Mesenchymal stem cell (in vitro differentiated cells and primary cell): ENCODE results near the gene ERCC1.

Experiments used
- DNase-seq: peaks from one replicate; pipeline ENCODE4 v3.0.0-alpha.2; 2013
- H2AFZ ChIP-seq: one replicate; pipeline ENCODE4 v1.6.1; 2013; ENCODE audit warnings: low read depth, mild to moderate bottlenecking, control low read depth, inconsistent platforms, low read length, moderate library complexity
- H2AK5ac ChIP-seq: 2 replicates; pipeline ENCODE4 v1.6.1; 2013; ENCODE audit warnings: low read length, moderate library complexity, mild to moderate bottlenecking, inconsistent platforms; ENCODE audit not compliant: severe bottlenecking
- H2BK120ac ChIP-seq: one replicate; pipeline ENCODE4 v1.6.1; 2013; ENCODE audit warnings: low read depth, mild to moderate bottlenecking, inconsistent platforms, low read length, moderate library complexity
- H2BK12ac ChIP-seq, 2 experiments: one replicate each; pipeline ENCODE4 v1.6.1; 2013; ENCODE audit warnings: inconsistent platforms in 2 of 2, low read length in 2 of 2, mild to moderate bottlenecking in 2 of 2, moderate library complexity in 2 of 2, control low read depth in 1 of 2
- H2BK15ac ChIP-seq: one replicate; pipeline ENCODE4 v1.6.1; 2013; ENCODE audit warnings: mild to moderate bottlenecking, low read depth, inconsistent platforms; ENCODE audit not compliant: poor library complexity, severe bottlenecking
- H2BK5ac ChIP-seq: 2 replicates; pipeline ENCODE4 v1.6.1; 2013; ENCODE audit warnings: low read depth, mild to moderate bottlenecking, low read length, control low read depth, inconsistent platforms; ENCODE audit not compliant: poor library complexity, severe bottlenecking
- H3K14ac ChIP-seq, 2 experiments: one replicate each; pipeline ENCODE4 v1.6.1; 2013; ENCODE audit warnings: inconsistent platforms in 2 of 2, low read length in 2 of 2, control low read depth in 1 of 2, mild to moderate bottlenecking in 1 of 2, moderate library complexity in 1 of 2
- H3K18ac ChIP-seq, 2 experiments: one replicate each; pipeline ENCODE4 v1.6.1; 2013; ENCODE audit warnings: inconsistent platforms in 2 of 2, low read length in 2 of 2, control low read depth in 1 of 2, low read depth in 1 of 2, mild to moderate bottlenecking in 1 of 2
- H3K23ac ChIP-seq, 2 experiments: one replicate each; pipeline ENCODE4 v1.6.1; 2013; ENCODE audit warnings: inconsistent platforms in 2 of 2, low read length in 2 of 2, mild to moderate bottlenecking in 2 of 2, moderate library complexity in 2 of 2, control low read depth in 1 of 2
- H3K27ac ChIP-seq: 2 replicates; pipeline ENCODE4 v1.5.1; 2013; ENCODE audit warnings: mild to moderate bottlenecking, moderate library complexity, low read length, control low read depth, inconsistent platforms; ENCODE audit not compliant: poor library complexity, severe bottlenecking
- H3K27me3 ChIP-seq, 2 experiments: 2 replicates each; pipeline versions ENCODE4 v1.6.1 to v1.7.0; 2013; ENCODE audit warnings: low read length in 2 of 2, mild to moderate bottlenecking in 2 of 2, moderate library complexity in 2 of 2, control low read depth in 1 of 2, inconsistent platforms in 1 of 2; ENCODE audit not compliant: control insufficient read depth in 1 of 2, insufficient read depth in 1 of 2
- H3K36me3 ChIP-seq, 2 experiments: 2 replicates each; pipeline versions ENCODE4 v1.6.1 to v1.7.0; 2013; ENCODE audit warnings: low read length in 2 of 2, control low read depth in 1 of 2, inconsistent platforms in 1 of 2, low read depth in 1 of 2, mild to moderate bottlenecking in 1 of 2; ENCODE audit not compliant: insufficient read depth in 2 of 2, control insufficient read depth in 1 of 2
- H3K4ac ChIP-seq, 2 experiments: one replicate each; pipeline ENCODE4 v1.6.1; 2013; ENCODE audit warnings: inconsistent platforms in 2 of 2, low read length in 2 of 2, mild to moderate bottlenecking in 2 of 2, moderate library complexity in 2 of 2, control low read depth in 1 of 2, low read depth in 1 of 2
- H3K4me1 ChIP-seq: 2 replicates; pipeline ENCODE4 v1.6.1; 2013; ENCODE audit warnings: low read depth, low read length, control low read depth; ENCODE audit not compliant: control insufficient read depth, insufficient read depth
- H3K4me2 ChIP-seq: 2 replicates; pipeline ENCODE4 v1.6.1; 2013; ENCODE audit warnings: low read length, mild to moderate bottlenecking, inconsistent platforms; ENCODE audit not compliant: poor library complexity, severe bottlenecking
- H3K4me3 ChIP-seq, 2 experiments: 2 replicates each; pipeline versions ENCODE4 v1.5.1 to v1.7.0; 2013; ENCODE audit warnings: low read length in 2 of 2, mild to moderate bottlenecking in 2 of 2, control low read depth in 1 of 2, low read depth in 1 of 2; ENCODE audit not compliant: insufficient read depth in 1 of 2
- H3K79me1 ChIP-seq: replicated peaks from 2 replicates; pipeline ENCODE4 v1.6.1; 2013; ENCODE audit warnings: mild to moderate bottlenecking, control low read depth, low read length, inconsistent platforms; ENCODE audit not compliant: poor library complexity, severe bottlenecking
- H3K9ac ChIP-seq: 2 replicates; pipeline ENCODE4 v1.7.0; 2013; ENCODE audit warnings: mild to moderate bottlenecking, low read length, moderate library complexity
- H3K9me3 ChIP-seq: 2 replicates; pipeline ENCODE4 v1.7.0; 2013; ENCODE audit warnings: mild to moderate bottlenecking, low read length; ENCODE audit not compliant: control insufficient read depth
- H4K8ac ChIP-seq: one replicate; pipeline ENCODE4 v1.6.1; 2013; ENCODE audit warnings: inconsistent platforms, mild to moderate bottlenecking, low read length, moderate library complexity
- H4K91ac ChIP-seq: one replicate; pipeline ENCODE4 v1.6.1; 2013; ENCODE audit warnings: mild to moderate bottlenecking, low read length, inconsistent platforms
- WGBS: methylation state at CpG from one replicate; pipeline ENCODE4 v1.1.7; 2013; ENCODE audit warnings: mixed read lengths; 5-methylcytosine and 5-hydroxymethylcytosine counted together

Gene ERCC1

DNA sequence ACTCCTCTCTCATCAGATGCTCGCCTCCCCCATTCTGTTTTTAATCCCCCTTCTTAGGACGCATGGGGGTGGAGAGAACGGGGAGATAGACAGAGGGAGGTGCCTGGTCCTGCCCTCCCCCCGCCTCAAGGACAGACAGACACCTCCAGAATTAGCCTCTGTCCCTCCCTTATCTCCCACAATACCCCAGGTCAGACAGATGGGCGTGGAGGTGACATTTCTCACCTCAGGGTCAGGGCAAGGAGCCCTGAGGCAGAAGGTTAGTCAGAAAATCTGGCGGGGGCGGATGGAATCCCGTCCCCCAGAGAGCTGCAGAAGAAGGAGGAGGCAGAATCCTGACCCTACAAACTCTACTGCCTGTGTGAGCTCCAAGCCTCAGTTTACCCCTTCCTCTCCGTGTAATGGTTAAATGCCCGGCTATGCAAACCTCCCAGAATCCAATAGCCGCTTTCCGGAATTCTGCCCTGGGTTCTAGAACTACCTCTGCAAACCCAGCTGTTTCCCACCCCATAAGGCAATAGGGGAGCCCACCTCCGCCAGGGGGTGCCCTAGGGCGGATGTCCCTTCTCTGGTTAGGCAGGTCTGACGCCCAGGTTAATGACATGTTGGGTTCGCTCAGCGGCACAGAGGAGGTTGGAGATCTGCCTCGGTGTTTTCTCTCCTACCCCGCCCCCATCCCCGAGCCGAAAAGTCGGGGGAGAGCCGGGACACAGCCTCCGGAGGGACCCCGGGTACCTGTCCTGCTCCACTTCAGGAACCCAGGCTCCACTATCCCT is 19.7 kb downstream of the ERCC1 start:
- Histone ChIP-seq H3K14ac (no peak overlapping the region), H2BK5ac (no peak overlapping the region), H2BK15ac (peak overlapping the region; percentile 56), H3K36me3 (peaks cover 4 to 16% of the 10 kb centered on the region in 2 experiments), H3K4me2 (peak overlapping the region; percentile 88), H2BK12ac (peak overlapping the region in 1 of 2 experiments; percentile 6), H2AFZ (no peak overlapping the region), H3K27me3 (no peaks in the 10 kb centered on the region), H4K8ac (no peak overlapping the region), H3K4me3 (peak overlapping the region; percentile 65 to 97), H2AK5ac (peak overlapping the region; percentile 6), H3K27ac (no peak overlapping the region), H3K9ac (peak overlapping the region; percentile 98), H3K4me1 (peaks cover 34% of the 10 kb centered on the region), H3K9me3 (no peaks in the 10 kb centered on the region), H3K79me1 (peaks cover 36% of the 10 kb centered on the region), H4K91ac (no peak overlapping the region), H3K23ac (no peak overlapping the region), H3K4ac (no peak overlapping the region), H3K18ac (no peak overlapping the region), H2BK120ac (no peak overlapping the region)
- peak; percentile 47 for DNase-seq
- 16% methylated on average over 25 of the region's 25 CpGs for WGBS

DNA sequence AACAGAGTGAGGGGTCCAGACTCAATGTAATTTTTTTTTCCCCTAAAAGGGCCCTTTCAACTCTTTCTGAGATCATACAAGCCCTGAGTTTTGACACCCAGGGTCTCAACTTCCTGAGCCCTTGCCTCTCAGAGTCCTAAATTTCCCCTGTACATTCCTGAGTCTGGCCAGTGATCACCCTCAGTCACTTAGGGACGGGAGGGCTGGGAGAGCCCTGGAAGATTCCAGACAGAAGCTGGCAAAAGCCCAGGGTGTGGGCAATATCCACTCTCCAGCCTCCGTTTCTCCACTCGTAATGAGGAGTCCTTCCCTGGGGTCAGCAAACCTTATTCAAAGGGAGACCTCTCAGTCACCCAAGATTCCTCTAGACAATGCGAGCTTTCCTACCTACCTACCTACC is 20.4 kb downstream of the ERCC1 start:
- Histone ChIP-seq H2AK5ac (no peak overlapping the region), H2BK5ac (no peak overlapping the region), H3K4me1 (peaks cover 34% of the 10 kb centered on the region)

DNA sequence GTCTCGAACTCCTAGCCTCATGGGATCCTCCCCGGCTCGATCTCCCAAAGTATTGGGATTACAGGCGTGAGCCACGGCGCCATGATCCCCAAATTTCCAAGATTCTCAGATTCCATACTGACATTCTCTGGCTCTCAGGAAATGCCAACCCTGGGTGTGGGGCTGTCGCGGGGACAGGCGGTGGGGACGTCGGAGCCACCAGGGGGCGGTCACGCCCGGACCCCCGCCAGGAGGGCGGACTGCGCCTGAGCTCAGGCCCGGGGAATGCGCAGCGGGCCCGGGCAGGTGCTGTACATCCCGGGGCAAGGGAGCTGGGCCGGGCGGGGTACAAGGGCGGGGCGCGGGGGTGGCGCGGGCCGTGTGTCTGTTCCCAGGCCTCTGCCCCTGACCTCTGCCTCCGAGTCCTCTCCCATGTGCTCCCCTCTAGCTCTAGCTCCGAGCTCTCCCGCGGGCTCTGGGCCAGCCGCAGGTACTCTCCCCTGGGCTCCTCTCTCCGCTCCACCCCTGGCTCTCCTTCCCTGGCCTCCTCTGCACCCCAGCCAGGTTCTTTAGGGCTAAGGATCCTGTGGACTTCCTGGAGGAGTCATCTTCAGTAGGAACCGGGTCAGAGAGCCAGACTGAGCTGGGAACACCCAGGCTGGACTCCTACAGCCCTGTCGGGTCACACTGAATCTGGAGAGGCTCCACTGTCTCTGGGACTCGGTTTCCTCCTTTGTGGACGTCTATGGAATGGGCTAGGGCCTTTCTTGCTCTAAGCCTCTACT is 21.2 kb downstream of the ERCC1 start:
- Histone ChIP-seq H2BK5ac (no peak overlapping the region), H3K9ac (no peak overlapping the region), H3K27me3 (no peaks in the 10 kb centered on the region), H3K4me1 (peaks cover 34% of the 10 kb centered on the region), H2BK15ac (peak overlapping the region; percentile 68), H3K4ac (no peak overlapping the region), H3K23ac (no peak overlapping the region), H2BK12ac (peak overlapping the region in 1 of 2 experiments; percentile 43), H3K27ac (no peak overlapping the region), H3K4me3 (no peak overlapping the region), H2AK5ac (no peak overlapping the region), H4K8ac (no peak overlapping the region), H3K4me2 (peak overlapping the region; percentile 48), H4K91ac (no peak overlapping the region), H2AFZ (no peak overlapping the region), H3K14ac (no peak overlapping the region), H2BK120ac (no peak overlapping the region), H3K36me3 (peaks cover 0 to 5% of the 10 kb centered on the region in 2 experiments), H3K9me3 (no peaks in the 10 kb centered on the region), H3K79me1 (peaks cover 31% of the 10 kb centered on the region), H3K18ac (no peak overlapping the region)
- DNase-seq = peak; percentile 37
- 15% methylated on average over 35 of the region's 40 CpGs for WGBS

More for the DNA sequence above, 20.4 kb downstream of the ERCC1 start:
- Histone ChIP-seq H3K14ac (no peak overlapping the region), H3K9ac (no peak overlapping the region), H4K8ac (no peak overlapping the region), H3K4ac (no peak overlapping the region), H2BK15ac (no peak overlapping the region), H3K36me3 (peaks cover 0 to 9% of the 10 kb centered on the region in 2 experiments), H2BK120ac (no peak overlapping the region), H3K27me3 (no peaks in the 10 kb centered on the region), H4K91ac (no peak overlapping the region), H3K79me1 (peaks cover 34% of the 10 kb centered on the region), H3K23ac (no peak overlapping the region), H2AFZ (no peak overlapping the region), H3K27ac (no peak overlapping the region), H3K4me2 (no peak overlapping the region), H3K4me3 (no peak overlapping the region), H3K18ac (no peak overlapping the region), H2BK12ac (no peak overlapping the region), H3K9me3 (no peaks in the 10 kb centered on the region)
- no peak for DNase-seq
- 70% methylated on average over 4 of the region's 4 CpGs for WGBS

DNA sequence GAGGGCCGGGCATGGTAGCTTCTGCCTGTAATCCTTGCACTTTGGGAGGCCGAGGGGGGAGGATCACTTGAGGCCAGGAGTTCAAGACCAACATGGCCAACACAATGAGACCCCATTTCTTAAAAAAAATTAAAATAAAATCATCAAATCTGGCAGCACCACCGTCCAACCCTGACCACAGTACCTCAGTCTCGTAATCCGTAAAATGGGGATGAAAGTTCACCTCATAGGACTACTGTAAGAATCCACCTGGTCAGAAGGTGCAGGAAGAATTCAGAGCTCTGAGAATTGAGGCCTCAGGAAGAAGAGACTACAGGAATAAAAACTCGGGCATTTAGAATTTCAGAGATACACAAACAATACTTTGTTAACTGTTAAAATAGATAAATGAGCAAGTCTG is 21.9 kb downstream of the ERCC1 start:
- H3K36me3 ChIP-seq = peaks cover 0 to 8% of the 10 kb centered on the region in 2 experiments
- no peak overlapping the region for H4K91ac ChIP-seq
- no peak overlapping the region for H3K27ac ChIP-seq
- no peaks in the 10 kb centered on the region for H3K9me3 ChIP-seq
- H3K79me1 ChIP-seq = peaks cover 29% of the 10 kb centered on the region
- 91% methylated on average over 4 of the region's 6 CpGs for WGBS
- H3K14ac ChIP-seq = no peak overlapping the region
- DNase-seq = no peak
- no peak overlapping the region for H4K8ac ChIP-seq
- no peak overlapping the region for H2BK15ac ChIP-seq
- no peak overlapping the region for H3K18ac ChIP-seq
- no peak overlapping the region for H2BK5ac ChIP-seq
- no peak overlapping the region for H2BK12ac ChIP-seq
- no peak overlapping the region for H2AK5ac ChIP-seq
- H3K27me3 ChIP-seq = no peaks in the 10 kb centered on the region
- H3K4me2 ChIP-seq = no peak overlapping the region
- no peak overlapping the region for H2AFZ ChIP-seq
- H3K4ac ChIP-seq = no peak overlapping the region
- no peak overlapping the region for H3K9ac ChIP-seq
- no peak overlapping the region for H3K23ac ChIP-seq
- H3K4me1 ChIP-seq = peaks cover 34% of the 10 kb centered on the region
- no peak overlapping the region for H3K4me3 ChIP-seq
- no peak overlapping the region for H2BK120ac ChIP-seq
